Adrenal gland (tissue), 12 donors: ENCODE measurements around the gene LMAN1. TPM values are rescaled to one million over a fixed set of nuclear protein-coding genes. Genes with fewer than 3 reads are reported as not detected.

Experiments
- DNase-seq, 7 donors: peaks; one replicate each; pipeline ENCODE4 v3.0.0-alpha.2; 2019 to 2020
- H3K27ac ChIP-seq, 5 donors: fragments of 200-600 bp; sonication (generic) in 4 of 5; 1 replicate in 3 of 5; 2 replicates in 2 of 5; pipeline versions ENCODE4 v1.5.1 to v1.8.0; 2016 to 2020; ENCODE audit warnings: mild to moderate bottlenecking in 1 of 5
- H3K27me3 ChIP-seq: fragments of 200-600 bp; 2 replicates; pipeline ENCODE4 v1.8.0; 2021
- H3K36me3 ChIP-seq, 2 donors: fragments of 200-600 bp; replicated peaks in 1 of 2; 1 replicate in 1 of 2; 2 replicates in 1 of 2; pipeline versions ENCODE4 v1.5.1 to v1.8.0; 2018 to 2022
- H3K4me1 ChIP-seq, 2 donors: fragments of 200-600 bp; replicated peaks in 1 of 2; 1 replicate in 1 of 2; 2 replicates in 1 of 2; pipeline versions ENCODE4 v1.5.1 to v1.8.0; 2018 to 2021
- H3K4me3 ChIP-seq, 4 donors: fragments of 200-600 bp; sonication (generic) in 3 of 4; one replicate each; pipeline ENCODE4 v1.5.1; 2016 to 2018
- H3K9me3 ChIP-seq, 3 donors: fragments of 200-600 bp; sonication (generic) in 1 of 3; replicated peaks in 1 of 3; 1 replicate in 2 of 3; 2 replicates in 1 of 3; pipeline versions ENCODE4 v1.5.1 to v1.8.0; 2016 to 2021
- POLR2A ChIP-seq, 2 donors: fragments of 450-650 bp; IDR thresholded peaks; one replicate each; pipeline ENCODE4 v1.6.1; 2017; ENCODE audit warnings: antibody characterized with exemption in 2 of 2, mild to moderate bottlenecking in 2 of 2, moderate library complexity in 1 of 2
- WGBS, 4 donors: extraction: QIAGEN DNeasy Blood & Tissue Kit in 2 of 4; methylation state at CpG; one replicate each; pipeline versions ENCODE4 v1.1.5 to v1.1.7; 2013 to 2017; 5-methylcytosine and 5-hydroxymethylcytosine counted together
- intact Hi-C, 2 donors: fragments of 100-400 bp; cut with DNase I; formaldehyde crosslinking; loops; one replicate each; pipeline versions ENCODE4 v1.14.1 to v1.15.0; 2022 to 2023
- polyA plus RNA-seq, 3 donors: library from polyadenylated mRNA; stranded (reverse); fragments of 200-250 nt in 2 of 3; fragments of 350-450 nt in 1 of 3; fragmentation: Illumina TruSeq in 1 of 3; extraction: RNeasy Lipid Tissue Mini Kit (QIAGEN cat#74804) in 1 of 3; gene quantifications; one replicate each; pipeline ENCODE4 v1.2.3, GENCODE V29; 2013 to 2014
- total RNA-seq, 9 donors: library from RNA; depleted of rRNA in 4 of 9; stranded (reverse); fragments of >200 nt in 4 of 9; fragments of 120-200 nt in 1 of 9; fragmentation: NEBNext Ultra II Directional in 1 of 9; extraction: Animal tissue kit (Norgen Biotek cat#: 25700) in 1 of 9; gene quantifications; one replicate each; pipeline versions ENCODE4 v1.1.0 to v1.2.4, GENCODE V29; 2013 to 2023
- TF ChIP-seq, protein P1 (sequence below), 6 experiments: fragments of 450-650 bp in 4 of 6; fragments of 200-600 bp in 2 of 6; sonication (generic) in 1 of 6; IDR thresholded peaks; 1 replicate in 5 of 6; 2 replicates in 1 of 6; pipeline versions ENCODE4 v1.5.1 to v1.8.0; 2016 to 2021; ENCODE audit warnings: antibody characterized with exemption in 6 of 6, mild to moderate bottlenecking in 2 of 6, moderate library complexity in 1 of 6
- donor health status: healthy with polysubstance abuse.
- donor health status: Bipolar disorder and iron deficiency.
- donor health status: DM: yes; HTN: yes; CAD: no.
- donor health status: DM: no; HTN: no; CAD: no.
- donor health status: DM: no; HTN: no; CAD: no.
- donor health status: DM: yes; HTN: yes; CAD: no.

LMAN1 gene
- total and polyA plus RNA-seq, 12 donors: 14.3 to 186 (median 89.3) TPM

- Histone ChIP-seq H3K4me1 (peaks cover 0 to 5% of the 10 kb centered on the region in 2 donors), H3K4me3 (no peak overlapping the region), H3K27me3 (peaks cover 5% of the 10 kb centered on the region), H3K9me3 (no peaks in the 10 kb centered on the region), H3K36me3 (no peaks in the 10 kb centered on the region), H3K27ac (no peak overlapping the region)
- no peak for TF ChIP-seq POLR2A (IDR thresholded peaks at IDR 0.05)
- TF ChIP-seq, protein P1, sequence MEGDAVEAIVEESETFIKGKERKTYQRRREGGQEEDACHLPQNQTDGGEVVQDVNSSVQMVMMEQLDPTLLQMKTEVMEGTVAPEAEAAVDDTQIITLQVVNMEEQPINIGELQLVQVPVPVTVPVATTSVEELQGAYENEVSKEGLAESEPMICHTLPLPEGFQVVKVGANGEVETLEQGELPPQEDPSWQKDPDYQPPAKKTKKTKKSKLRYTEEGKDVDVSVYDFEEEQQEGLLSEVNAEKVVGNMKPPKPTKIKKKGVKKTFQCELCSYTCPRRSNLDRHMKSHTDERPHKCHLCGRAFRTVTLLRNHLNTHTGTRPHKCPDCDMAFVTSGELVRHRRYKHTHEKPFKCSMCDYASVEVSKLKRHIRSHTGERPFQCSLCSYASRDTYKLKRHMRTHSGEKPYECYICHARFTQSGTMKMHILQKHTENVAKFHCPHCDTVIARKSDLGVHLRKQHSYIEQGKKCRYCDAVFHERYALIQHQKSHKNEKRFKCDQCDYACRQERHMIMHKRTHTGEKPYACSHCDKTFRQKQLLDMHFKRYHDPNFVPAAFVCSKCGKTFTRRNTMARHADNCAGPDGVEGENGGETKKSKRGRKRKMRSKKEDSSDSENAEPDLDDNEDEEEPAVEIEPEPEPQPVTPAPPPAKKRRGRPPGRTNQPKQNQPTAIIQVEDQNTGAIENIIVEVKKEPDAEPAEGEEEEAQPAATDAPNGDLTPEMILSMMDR (IDR thresholded peaks at IDR 0.05): no peak
- intact Hi-C loops: loop anchor here in 1 of 2 donors (5.0 kb wide), 1 partner anchor 96 kb away; no protein-coding TSS in a partner anchor
- DNase-seq: no peak
- WGBS, 4 donors: 70 to 88% (median 79%) methylated on average over 6 of the region's 6 CpGs
These were observed 52.4 kb downstream of the LMAN1 start for GRCh38 chr18:59306640-59307039.

DNA sequence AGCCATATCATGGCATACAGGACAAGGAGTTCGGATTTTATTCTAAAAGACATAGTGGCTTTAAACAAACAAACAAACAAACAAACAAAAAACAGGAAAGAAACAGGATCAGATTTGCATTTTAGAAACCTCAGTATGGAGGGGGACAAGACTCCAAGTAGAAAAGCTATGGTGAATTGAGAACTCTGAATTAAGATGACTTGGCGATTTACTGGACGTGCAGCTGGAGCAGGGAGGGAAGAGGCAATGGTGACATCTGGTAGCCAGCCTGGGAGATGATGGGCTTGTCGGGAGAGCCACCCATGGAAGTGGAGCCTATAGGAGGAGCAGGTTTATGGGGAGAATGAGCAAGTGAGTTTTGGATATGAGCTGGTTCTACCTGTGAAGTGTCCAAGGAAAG, 53.8 kb downstream of the LMAN1 start:
- H3K27me3 ChIP-seq: peaks cover 4% of the 10 kb centered on the region
- intact Hi-C loops: loop anchor here in 1 of 2 donors (5.0 kb wide), 1 partner anchor 97 kb away; no protein-coding TSS in a partner anchor
- H3K36me3 ChIP-seq: no peaks in the 10 kb centered on the region
- peaks cover 0 to 5% of the 10 kb centered on the region in 2 donors for H3K4me1 ChIP-seq
- 72 to 79% (median 77%) methylated on average over 4 of the region's 4 CpGs for whole genome bisulfite sequencing, 4 donors
- DNase-seq: no peak
- H3K27ac ChIP-seq: no peak overlapping the region
- no peak for TF ChIP-seq POLR2A (IDR thresholded peaks at IDR 0.05)
- TF ChIP-seq, protein P1 (IDR thresholded peaks at IDR 0.05): no peak
- no peaks in the 10 kb centered on the region for H3K9me3 ChIP-seq
- no peak overlapping the region for H3K4me3 ChIP-seq

GRCh38 chr18:59303656-59304195, 55.3 kb downstream of the LMAN1 start:
- 80 to 84% (median 82%) methylated on average over 5 to 9 of the region's 9 CpGs for WGBS, 4 donors
- Histone ChIP-seq H3K9me3 (no peaks in the 10 kb centered on the region), H3K4me1 (peaks cover 0 to 2% of the 10 kb centered on the region in 2 donors), H3K4me3 (no peak overlapping the region), H3K36me3 (no peaks in the 10 kb centered on the region), H3K27me3 (peaks cover 6% of the 10 kb centered on the region), H3K27ac (no peak overlapping the region)
- intact Hi-C loops: no loop called here
- TF ChIP-seq, protein P1 (IDR thresholded peaks at IDR 0.05): no peak
- no peak for TF ChIP-seq POLR2A (IDR thresholded peaks at IDR 0.05)
- DNase-seq: no peak

- 86 to 95% (median 92%) methylated on average over 2 of the region's 2 CpGs for WGBS, 4 donors
- no peaks in the 10 kb centered on the region for H3K36me3 ChIP-seq
- H3K4me3 ChIP-seq: no peak overlapping the region
- peaks cover 7% of the 10 kb centered on the region for H3K27me3 ChIP-seq
- no peak for DNase-seq
- H3K27ac ChIP-seq: no peak overlapping the region
- H3K9me3 ChIP-seq: no peaks in the 10 kb centered on the region
- no peaks in the 10 kb centered on the region for H3K4me1 ChIP-seq
- intact Hi-C loops: no loop called here
- TF ChIP-seq POLR2A (IDR thresholded peaks at IDR 0.05): no peak
- TF ChIP-seq, protein P1 (IDR thresholded peaks at IDR 0.05): no peak
These were observed 56.1 kb downstream of the LMAN1 start for GRCh38 chr18:59303006-59303405.
